OCI-LY7 (cell line): Measurements from ENCODE around the gene GREM1.

Source experiments
- CTCF ChIP-seq: fragments of 200-600 bp; sonication (generic); conservative IDR thresholded peaks from 2 replicates; pipeline ENCODE4 v1.5.1; 2014; ENCODE audit warnings: mild to moderate bottlenecking, antibody characterized with exemption, low read length, moderate library complexity, mixed read lengths
- EZH2phosphoT487 ChIP-seq: fragments of 200-600 bp; sonication (generic); IDR thresholded peaks from 2 replicates; pipeline ENCODE4 v1.6.1; 2018; ENCODE audit warnings: low read depth, borderline replicate concordance, mild to moderate bottlenecking, mixed run types, antibody characterized with exemption, low read length, moderate library complexity, mixed read lengths

DNA sequence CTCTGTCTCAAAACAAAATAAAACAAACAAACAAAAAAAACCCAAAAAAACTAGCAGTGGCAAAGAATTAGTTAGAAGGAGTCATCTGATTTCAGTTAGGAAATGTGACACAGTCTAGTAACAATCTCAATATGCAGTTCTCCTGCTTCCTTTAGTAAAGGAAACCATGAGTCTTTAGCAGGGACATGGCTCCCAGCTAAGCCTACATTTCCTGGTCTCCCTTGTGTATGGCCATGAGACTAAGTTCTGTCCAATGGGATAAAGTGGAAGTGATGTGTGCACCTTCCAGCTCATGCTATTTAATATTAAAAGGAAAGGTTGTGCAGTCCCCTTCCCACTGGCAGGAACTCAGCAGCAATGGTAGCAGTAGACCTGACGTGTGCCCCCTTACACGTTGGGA lies 74.6 kb downstream of the GREM1 start:
- TF ChIP-seq CTCF (no peak), EZH2phosphoT487 (no peak)
